AG20443 (cell line): ENCODE measurements around the gene XKR7.
"Not testable (repeated sequence)": the region's sequence is repeated elsewhere in the genome, so short reads cannot be mapped to it uniquely, and the experiment has no call there.

Experiments used
- DNase-seq: peaks from one replicate; pipeline ENCODE4 v3.0.0; 2012; ENCODE audit warnings: low spot score, mixed read lengths

The XKR7 gene

GRCh38 chr20:32017711-32018251, 49.8 kb downstream of the XKR7 start:
- no peak for DNase-seq

- peak; percentile 55 for DNase-seq
Observed at GRCh38 chr20:32018269-32019155, 50.6 kb downstream of the XKR7 start.

DNA sequence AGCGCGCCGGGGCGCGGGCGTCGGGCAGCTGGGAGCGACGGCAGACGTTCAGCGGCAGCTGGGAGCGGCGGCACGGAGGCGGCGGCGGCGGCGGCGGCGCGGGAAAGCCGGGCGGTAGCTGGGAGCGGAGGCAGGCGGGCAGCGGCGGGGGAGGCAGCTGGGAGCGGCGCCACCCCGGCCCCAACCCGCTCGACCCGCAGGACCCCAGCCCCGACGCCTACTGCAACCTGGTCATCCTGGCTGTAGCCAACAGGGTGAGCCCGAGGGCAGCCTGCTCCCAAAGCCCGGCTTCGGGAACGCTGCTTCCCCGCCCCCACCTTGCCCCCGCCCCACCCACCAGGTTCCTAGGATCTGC, 51.2 kb downstream of the XKR7 start:
- peak; percentile 41 for DNase-seq

DNA sequence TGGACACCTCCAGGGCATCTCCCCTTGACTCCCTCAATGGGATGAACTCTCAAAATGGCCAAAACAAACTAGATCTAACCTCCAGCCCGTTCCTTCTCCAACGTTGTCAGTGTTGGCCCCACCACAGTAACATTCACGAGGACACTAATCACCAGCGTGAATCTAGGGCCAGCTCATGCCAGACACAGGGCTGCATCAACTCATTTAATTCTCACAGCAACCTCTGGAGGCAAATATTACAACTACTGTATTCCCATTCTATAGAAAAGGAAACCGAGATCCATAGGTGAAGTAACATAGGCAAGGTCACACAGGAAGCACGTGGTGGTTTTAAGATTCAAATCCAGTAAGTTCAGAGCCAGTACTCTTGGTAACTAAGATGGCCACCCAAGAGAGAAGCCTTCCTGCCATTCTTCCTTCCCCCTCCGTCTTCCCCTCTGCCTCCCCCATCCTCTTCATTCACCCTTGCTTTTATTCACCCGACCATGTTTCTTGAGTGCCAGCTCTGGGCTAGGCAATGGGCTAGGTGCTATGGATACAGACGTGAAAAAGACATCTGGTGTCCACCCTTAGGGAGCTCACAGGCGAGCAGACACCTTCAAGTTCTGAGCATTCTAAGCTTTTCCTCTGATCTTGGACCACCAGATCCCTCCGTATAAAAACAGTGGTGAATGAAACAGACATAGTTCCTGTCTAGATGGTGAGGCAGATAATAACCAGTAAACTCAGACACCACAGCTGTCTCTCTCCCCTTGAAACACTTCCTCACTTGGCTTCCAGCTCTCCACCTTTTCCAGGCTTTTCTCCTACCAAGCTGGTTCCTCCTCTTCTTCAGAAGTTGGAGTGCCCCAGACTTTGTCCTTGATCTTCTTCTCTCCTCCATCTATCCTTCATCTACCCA, 51.9 kb downstream of the XKR7 start:
- no peak for DNase-seq

DNA sequence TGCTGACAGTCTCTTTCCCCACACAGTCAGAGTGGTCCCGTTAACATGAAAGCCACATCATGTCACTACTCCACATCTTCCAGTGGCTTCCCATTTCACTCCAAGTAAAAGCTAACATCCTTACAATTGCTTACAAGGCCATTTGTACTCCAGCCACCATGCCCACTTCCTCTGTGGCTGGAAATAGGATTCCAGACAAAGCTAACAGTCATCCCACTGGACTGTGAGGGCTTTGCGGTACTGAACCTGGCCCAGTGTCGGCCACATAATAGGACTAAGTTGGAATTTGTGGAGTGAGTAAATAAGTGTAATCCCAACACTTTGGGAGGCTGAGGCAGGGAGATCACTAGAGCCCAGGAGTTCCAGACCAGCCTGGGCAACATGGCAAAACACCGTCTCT, 53.1 kb downstream of the XKR7 start:
- no peak for DNase-seq

DNA sequence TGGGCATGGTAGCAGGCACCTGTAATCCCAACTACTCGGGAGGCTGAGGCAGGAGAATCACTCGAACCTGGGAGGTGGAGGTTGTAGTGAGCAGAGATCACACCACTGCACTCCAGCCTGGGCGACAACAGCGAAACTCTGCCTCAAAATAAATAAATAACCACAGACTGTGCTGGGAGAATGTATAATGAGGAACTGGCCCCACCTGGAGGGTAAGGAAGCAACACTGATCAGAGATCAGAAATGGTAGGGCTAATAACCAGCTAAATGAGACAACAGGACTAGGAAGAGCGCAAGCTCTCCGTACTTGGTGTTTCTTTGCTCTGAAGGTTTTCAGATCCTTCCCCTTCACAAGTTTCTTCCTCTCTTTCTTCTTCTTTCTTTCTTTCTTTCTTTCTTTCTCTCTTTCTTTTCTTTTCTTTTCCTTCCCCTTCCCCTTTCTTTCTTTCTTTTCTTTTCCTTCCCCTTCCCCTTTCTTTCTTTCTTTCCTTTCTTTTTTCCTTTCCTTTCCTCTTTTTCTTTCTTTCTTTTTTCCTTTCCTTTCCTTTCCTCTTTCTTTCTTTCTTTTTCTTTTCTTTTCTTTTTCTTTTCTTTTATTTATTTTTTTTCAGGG, 56.8 kb downstream of the XKR7 start:
- DNase-seq: no peak

DNA sequence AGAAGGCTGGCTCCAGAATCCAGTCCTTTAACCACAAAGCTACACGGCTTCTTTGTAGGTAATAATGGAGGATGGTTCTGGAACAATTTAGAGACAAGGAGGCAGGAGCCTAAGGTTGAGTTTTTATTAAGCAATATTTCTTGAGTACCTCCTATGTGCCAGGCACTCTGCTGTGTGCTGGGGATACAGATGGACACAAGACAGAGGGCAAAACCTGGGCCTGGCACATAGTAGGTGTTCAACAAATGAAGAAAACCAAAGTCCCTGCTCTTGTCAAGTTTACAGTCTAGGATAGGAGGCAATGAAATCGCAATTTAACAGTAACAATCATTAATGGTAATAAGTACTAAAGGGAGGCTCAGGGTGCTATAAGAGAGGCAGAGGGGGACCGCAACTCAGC, 59.7 kb downstream of the XKR7 start:
- no peak for DNase-seq

DNA sequence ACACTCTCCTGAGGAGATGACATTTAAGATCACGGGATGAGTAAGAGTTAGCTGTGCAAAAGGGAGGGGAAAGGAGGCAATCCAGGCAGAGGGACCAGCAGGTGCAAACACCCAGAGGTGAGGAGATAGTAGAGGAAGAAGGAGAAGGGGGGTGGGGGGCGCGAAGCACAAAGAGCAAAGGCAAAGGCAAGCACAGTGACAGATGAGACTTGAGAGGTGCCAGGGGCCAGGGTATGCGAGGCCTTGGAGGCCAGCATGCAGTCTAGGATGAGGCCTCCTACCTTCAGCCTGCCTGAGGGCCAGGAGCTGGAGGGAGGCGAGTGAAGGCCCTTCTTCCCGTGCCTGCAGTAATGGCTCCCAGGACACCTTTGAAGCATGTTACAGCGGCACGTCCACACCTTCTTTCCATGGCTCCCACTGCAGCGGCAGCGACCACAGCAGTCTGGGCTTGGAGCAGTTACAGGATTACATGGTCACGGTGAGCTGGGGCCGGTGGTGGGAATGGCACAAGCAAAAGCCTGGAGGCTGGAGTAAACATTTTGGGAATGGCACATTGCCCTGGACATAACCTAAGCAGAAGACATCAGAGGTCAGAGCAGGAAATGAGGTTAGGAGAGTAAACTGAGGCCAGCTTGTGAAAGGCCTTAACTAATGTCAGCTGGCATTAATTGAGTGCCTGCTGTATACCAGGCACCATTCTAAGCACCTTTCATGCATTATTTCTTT, 60.9 kb downstream of the XKR7 start:
- DNase-seq: no peak

- DNase-seq: no peak
Observed at GRCh38 chr20:32029561-32029960, 61.6 kb downstream of the XKR7 start.

- peak; percentile 92 for DNase-seq
Observed at GRCh38 chr20:32031007-32031958, 63.3 kb downstream of the XKR7 start.

DNA sequence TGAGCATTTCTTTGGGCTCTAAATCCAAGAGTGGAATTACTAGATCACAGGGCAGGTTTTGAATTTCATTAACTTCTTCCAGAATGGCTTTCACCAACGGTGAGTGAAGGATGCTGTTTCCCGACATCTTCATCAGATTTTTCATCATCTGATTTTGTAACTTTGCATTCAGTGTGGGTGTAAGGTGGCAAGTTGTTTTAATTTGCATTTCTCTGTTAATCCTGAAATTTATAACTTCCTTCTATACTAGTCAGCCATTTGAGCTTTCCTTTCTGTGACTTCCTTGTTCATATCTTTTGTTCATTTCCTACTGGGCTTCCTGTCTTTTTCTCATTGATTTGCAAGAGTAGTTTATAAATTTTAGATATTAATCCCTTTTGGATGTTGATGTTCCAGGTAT, 65.4 kb downstream of the XKR7 start:
- no peak for DNase-seq

GRCh38 chr20:32033721-32034120, 65.8 kb downstream of the XKR7 start:
- not testable (repeated sequence) for DNase-seq

- DNase-seq: no peak
Observed at GRCh38 chr20:32034581-32035425, 66.9 kb downstream of the XKR7 start.

GRCh38 chr20:32035426-32035779, 67.5 kb downstream of the XKR7 start:
- no peak for DNase-seq

- DNase-seq: no peak
Observed at GRCh38 chr20:32036252-32036651, 68.3 kb downstream of the XKR7 start.

GRCh38 chr20:32036716-32037485, 69.0 kb downstream of the XKR7 start:
- no peak for DNase-seq

DNA sequence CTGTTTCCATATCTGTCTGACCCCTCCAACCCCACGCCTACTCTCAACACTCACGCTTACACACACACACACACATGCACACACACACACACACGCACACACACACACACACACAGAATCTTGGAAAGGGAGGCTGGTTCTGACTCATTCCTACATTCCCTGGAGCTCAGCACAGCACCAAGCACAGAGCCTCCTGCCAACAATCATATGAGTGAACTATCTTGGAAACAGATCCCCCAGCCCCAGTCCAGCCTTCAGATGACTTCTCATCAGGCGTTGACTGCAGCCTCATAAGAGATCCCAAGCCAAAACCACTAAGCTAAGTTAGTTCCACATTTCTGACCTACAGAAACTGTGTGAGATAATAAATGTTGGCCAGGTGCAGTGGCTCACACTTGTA, 70.0 kb downstream of the XKR7 start:
- no peak for DNase-seq

GRCh38 chr20:32040142-32040953, 72.4 kb downstream of the XKR7 start:
- DNase-seq: no peak
